HEK293 (cell line): Measurements from ENCODE around the gene ATF5.

Experiments
- CTCF ChIA-PET: fragments of 350-600 bp; formaldehyde crosslinking; extraction: SDS; loops from one replicate; lab custom pipeline; 2021; ENCODE audit warnings: antibody characterized with exemption; lab: Yijun Ruan, JAX
- POLR2A ChIA-PET: fragments of 300-600 bp; formaldehyde crosslinking; extraction: SDS; loops from one replicate; lab custom pipeline; 2020; ENCODE audit warnings: antibody characterized with exemption, inconsistent platforms; lab: Yijun Ruan, JAX
- H3K27ac ChIP-seq: fragments of 200-500 bp; sonication (Bioruptor generic); 2 replicates; pipeline ENCODE4 v1.5.1; 2014; ENCODE audit warnings: low read depth, low read length, control low read depth, inconsistent platforms; ENCODE audit errors: extremely low read depth
- H3K36me3 ChIP-seq, 2 experiments: fragments of 200-500 bp in 1 of 2; sonication (Bioruptor generic) in 1 of 2; 1 replicate in 1 of 2; 2 replicates in 1 of 2; pipeline ENCODE4 v1.5.1; 2014 to 2017; ENCODE audit warnings: inconsistent platforms in 2 of 2, low read length in 2 of 2; ENCODE audit not compliant: control insufficient read depth in 2 of 2, insufficient read depth in 1 of 2
- H3K4me1 ChIP-seq: fragments of 200-500 bp; sonication (Bioruptor generic); 2 replicates; pipeline ENCODE4 v1.5.1; 2014; ENCODE audit warnings: mild to moderate bottlenecking, low read length, inconsistent platforms; ENCODE audit not compliant: control insufficient read depth, insufficient read depth
- H3K4me3 ChIP-seq: 2 replicates; pipeline ENCODE4 v1.5.1; 2011; ENCODE audit warnings: low read depth, mild to moderate bottlenecking, control low read depth, low read length, moderate library complexity
- H3K9me3 ChIP-seq: fragments of 200-500 bp; sonication (Bioruptor generic); 2 replicates; pipeline ENCODE4 v1.5.1; 2014; ENCODE audit warnings: low read depth, low read length, inconsistent platforms; ENCODE audit not compliant: control insufficient read depth, insufficient read depth
- EGR2 ChIP-seq: fragments of 450-650 bp; formaldehyde crosslinking; IDR thresholded peaks from 2 replicates; pipeline ENCODE4 v1.5.1; 2016; ENCODE audit warnings: low read depth, missing biosample characterization, missing genetic modification characterization
- KLF8 ChIP-seq: fragments of 450-650 bp; formaldehyde crosslinking; IDR thresholded peaks from 2 replicates; pipeline ENCODE4 v1.5.1; 2016; ENCODE audit warnings: missing biosample characterization, missing genetic modification characterization
- SETDB1 ChIP-seq: IDR thresholded peaks from one replicate; pipeline ENCODE4 v1.6.1; 2017; ENCODE audit warnings: mild to moderate bottlenecking, low read length, moderate library complexity, mixed read lengths; ENCODE audit not compliant: insufficient read length
- SP2 ChIP-seq: fragments of 450-650 bp; formaldehyde crosslinking; IDR thresholded peaks from 2 replicates; pipeline ENCODE4 v1.5.1; 2016; ENCODE audit warnings: missing biosample characterization, missing genetic modification characterization
- ZBTB8A ChIP-seq: fragments of 450-650 bp; formaldehyde crosslinking; IDR thresholded peaks from 2 replicates; pipeline ENCODE4 v1.5.1; 2016; ENCODE audit warnings: missing biosample characterization, missing genetic modification characterization
- ZIC2 ChIP-seq: fragments of 450-650 bp; formaldehyde crosslinking; IDR thresholded peaks from 2 replicates; pipeline ENCODE4 v1.5.1; 2016; ENCODE audit warnings: missing biosample characterization, missing genetic modification characterization
- ZNF140 ChIP-seq: fragments of 450-650 bp; formaldehyde crosslinking; IDR thresholded peaks from 2 replicates; pipeline ENCODE4 v1.5.1; 2016; ENCODE audit warnings: missing biosample characterization, missing genetic modification characterization
- ZNF416 ChIP-seq: fragments of 450-650 bp; formaldehyde crosslinking; IDR thresholded peaks from 2 replicates; pipeline ENCODE4 v1.5.1; 2016; ENCODE audit warnings: missing biosample characterization, missing genetic modification characterization
- ZNF510 ChIP-seq: fragments of 450-650 bp; formaldehyde crosslinking; IDR thresholded peaks from 2 replicates; pipeline ENCODE4 v1.5.1; 2018; ENCODE audit warnings: mild to moderate bottlenecking, missing genetic modification characterization, missing biosample characterization; ENCODE audit not compliant: insufficient replicate concordance
- TF ChIP-seq, protein P1 (sequence below): sonication (generic); formaldehyde crosslinking; IDR thresholded peaks from 2 replicates; pipeline ENCODE4 v1.8.1; 2022; ENCODE audit warnings: mild to moderate bottlenecking, moderate library complexity, missing genetic modification reagents
- TF ChIP-seq, protein P2 (sequence below): fragments of 450-650 bp; formaldehyde crosslinking; IDR thresholded peaks from 2 replicates; pipeline ENCODE4 v1.5.1; 2016; ENCODE audit warnings: missing biosample characterization, missing genetic modification characterization
- TF ChIP-seq, protein P3 (sequence below): fragments of 450-650 bp; formaldehyde crosslinking; IDR thresholded peaks from 2 replicates; pipeline ENCODE4 v1.5.1; 2016; ENCODE audit warnings: missing biosample characterization, missing genetic modification characterization
- TF ChIP-seq, protein P4 (sequence below): fragments of 450-650 bp; formaldehyde crosslinking; IDR thresholded peaks from 2 replicates; pipeline ENCODE4 v1.5.1; 2017; ENCODE audit warnings: missing biosample characterization, mild to moderate bottlenecking, missing genetic modification characterization, moderate library complexity

The ATF5 gene

DNA sequence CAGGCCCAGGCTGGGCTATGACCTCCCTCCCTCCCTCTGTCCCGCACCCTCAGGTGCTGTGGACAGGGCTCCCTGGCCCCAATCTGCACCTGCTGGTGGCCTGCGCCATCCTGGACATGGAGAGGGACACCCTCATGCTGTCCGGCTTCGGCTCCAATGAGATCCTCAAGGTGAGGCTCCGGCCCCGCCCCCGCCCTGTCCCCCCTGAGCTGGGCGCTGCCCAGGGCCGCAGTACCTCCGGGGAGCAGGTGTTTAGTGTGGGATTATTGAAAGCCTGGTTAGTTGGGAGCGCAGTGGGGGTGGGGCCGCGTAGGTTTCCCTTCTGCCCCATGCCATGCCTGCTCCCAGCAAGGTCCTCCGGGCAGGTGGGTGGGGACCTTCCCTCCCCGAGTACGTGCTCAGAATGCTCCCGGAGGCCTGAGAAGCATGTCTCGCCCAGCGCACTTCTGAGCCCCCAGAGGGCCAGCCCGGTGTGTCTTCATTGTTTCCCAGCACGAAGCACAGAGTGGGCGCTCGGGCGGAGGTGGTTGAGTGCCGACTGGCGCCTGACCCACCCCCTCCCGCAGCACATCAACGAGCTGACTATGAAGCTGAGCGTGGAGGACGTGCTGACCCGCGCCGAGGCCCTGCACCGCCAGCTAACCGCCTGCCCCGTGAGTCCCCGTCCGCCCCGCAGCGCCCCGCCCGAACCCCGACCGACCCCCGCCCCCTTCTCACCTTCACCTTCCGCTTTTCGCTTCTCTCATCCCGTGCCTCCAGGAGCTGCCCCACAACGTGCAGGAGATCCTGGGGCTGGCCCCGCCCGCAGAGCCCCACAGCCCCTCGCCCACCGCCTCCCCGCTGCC is 41.1 kb upstream of the ATF5 start:
- Histone ChIP-seq H3K4me3 (no peak overlapping the region), H3K27ac (no peak overlapping the region), H3K4me1 (no peaks in the 10 kb centered on the region), H3K36me3 (peaks cover 10 to 22% of the 10 kb centered on the region in 2 experiments; a peak in 2 of 3 replicates), H3K9me3 (no peaks in the 10 kb centered on the region)
- ChIA-PET CTCF (interaction anchor here (0.6 kb wide), 1 partner anchor 11 kb away, joined by 3 read pairs; no protein-coding TSS in a partner anchor), POLR2A (interaction anchor here (0.7 to 1.0 kb wide), 2 partner anchors 9 to 34 kb away, joined by 3 to 4 read pairs; no protein-coding TSS in a partner anchor)
- peak; percentile 9; the same call in 1 of the 2 replicates for TF ChIP-seq EGR2
- TF ChIP-seq KLF8 (tag by site-specific recombination) = peak; percentile 61
- TF ChIP-seq, protein P1, sequence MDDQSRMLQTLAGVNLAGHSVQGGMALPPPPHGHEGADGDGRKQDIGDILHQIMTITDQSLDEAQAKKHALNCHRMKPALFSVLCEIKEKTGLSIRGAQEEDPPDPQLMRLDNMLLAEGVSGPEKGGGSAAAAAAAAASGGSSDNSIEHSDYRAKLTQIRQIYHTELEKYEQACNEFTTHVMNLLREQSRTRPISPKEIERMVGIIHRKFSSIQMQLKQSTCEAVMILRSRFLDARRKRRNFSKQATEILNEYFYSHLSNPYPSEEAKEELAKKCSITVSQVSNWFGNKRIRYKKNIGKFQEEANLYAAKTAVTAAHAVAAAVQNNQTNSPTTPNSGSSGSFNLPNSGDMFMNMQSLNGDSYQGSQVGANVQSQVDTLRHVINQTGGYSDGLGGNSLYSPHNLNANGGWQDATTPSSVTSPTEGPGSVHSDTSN (CRISPR knock-in tag) = 0 out of 2 replicates have a peak, but pooled peaks have one; percentile 23
- no peak for TF ChIP-seq ZNF140 (tag by site-specific recombination)

DNA sequence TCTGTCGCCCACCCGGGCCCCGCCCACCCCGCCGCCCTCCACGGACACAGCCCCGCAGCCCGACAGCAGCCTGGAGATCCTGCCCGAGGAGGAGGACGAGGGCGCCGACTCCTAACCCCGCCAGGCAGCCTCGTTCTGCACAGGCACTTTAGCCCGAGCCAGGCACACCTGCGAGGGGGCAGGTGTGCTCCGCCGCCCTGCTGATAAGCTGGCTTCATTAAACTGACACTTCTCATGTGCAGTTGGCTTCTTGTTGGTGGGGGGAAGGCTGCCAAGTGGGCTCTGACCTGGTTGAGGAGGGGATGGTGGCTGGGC is 40.5 kb upstream of the ATF5 start:
- ChIA-PET CTCF (no interaction called here), POLR2A (interaction anchor here (0.6 to 1.0 kb wide), 2 partner anchors 9 to 301 kb away, joined by 3 to 7 read pairs; no protein-coding TSS in a partner anchor)
- Histone ChIP-seq H3K9me3 (no peaks in the 10 kb centered on the region), H3K36me3 (peaks cover 10 to 16% of the 10 kb centered on the region in 2 experiments; a peak in 2 of 3 replicates), H3K4me1 (no peaks in the 10 kb centered on the region), H3K27ac (no peak overlapping the region), H3K4me3 (no peak overlapping the region)
- TF ChIP-seq ZNF416 (tag by site-specific recombination) = no peak
- no peak for TF ChIP-seq ZNF510 (tag by site-specific recombination)
- TF ChIP-seq, protein P2, sequence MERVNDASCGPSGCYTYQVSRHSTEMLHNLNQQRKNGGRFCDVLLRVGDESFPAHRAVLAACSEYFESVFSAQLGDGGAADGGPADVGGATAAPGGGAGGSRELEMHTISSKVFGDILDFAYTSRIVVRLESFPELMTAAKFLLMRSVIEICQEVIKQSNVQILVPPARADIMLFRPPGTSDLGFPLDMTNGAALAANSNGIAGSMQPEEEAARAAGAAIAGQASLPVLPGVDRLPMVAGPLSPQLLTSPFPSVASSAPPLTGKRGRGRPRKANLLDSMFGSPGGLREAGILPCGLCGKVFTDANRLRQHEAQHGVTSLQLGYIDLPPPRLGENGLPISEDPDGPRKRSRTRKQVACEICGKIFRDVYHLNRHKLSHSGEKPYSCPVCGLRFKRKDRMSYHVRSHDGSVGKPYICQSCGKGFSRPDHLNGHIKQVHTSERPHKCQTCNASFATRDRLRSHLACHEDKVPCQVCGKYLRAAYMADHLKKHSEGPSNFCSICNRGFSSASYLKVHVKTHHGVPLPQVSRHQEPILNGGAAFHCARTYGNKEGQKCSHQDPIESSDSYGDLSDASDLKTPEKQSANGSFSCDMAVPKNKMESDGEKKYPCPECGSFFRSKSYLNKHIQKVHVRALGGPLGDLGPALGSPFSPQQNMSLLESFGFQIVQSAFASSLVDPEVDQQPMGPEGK (tag by site-specific recombination) = no peak

DNA sequence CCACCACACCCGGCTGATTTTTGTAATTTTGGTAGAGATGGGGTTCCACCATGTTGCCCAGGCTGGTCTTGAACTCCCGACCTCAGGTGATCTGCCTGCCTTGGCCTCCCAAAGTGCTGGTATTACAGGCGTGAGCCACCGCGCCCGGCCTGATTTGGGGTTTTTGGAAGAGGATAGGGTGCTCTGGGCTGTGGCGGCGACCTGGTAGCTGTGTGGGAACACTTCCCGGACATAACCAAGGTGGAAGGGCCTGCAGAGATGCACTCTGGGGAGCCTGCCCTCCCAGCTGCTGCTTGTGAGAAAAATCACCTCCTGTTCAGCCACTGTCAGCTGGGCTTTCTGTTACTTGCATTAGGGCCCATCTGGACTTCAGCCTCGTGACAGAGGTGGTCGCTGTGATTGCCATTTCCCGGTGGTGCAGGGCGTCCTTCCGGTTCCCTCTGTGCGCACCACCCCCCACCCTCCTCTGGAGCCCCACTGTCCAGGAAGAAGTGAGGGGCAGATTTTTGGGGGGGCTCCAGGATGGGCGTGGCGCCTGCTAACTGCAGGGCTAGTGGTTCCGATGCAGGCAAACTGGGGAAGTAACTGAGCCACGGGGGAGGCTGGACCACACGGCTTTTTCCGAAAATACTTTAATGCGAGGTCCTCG is 39.8 kb upstream of the ATF5 start:
- H3K4me1 ChIP-seq = no peaks in the 10 kb centered on the region
- H3K9me3 ChIP-seq = no peaks in the 10 kb centered on the region
- H3K36me3 ChIP-seq = peaks cover 9 to 10% of the 10 kb centered on the region in 2 experiments; a peak in 2 of 3 replicates
- POLR2A ChIA-PET = interaction anchor here (0.6 to 1.7 kb wide), 2 partner anchors 8 to 302 kb away, joined by 6 to 7 read pairs; no protein-coding TSS in a partner anchor
- no peak overlapping the region for H3K27ac ChIP-seq
- TF ChIP-seq ZIC2 (tag by site-specific recombination) = no peak
- TF ChIP-seq ZBTB8A = no peak
- TF ChIP-seq SP2 (tag by site-specific recombination) = no peak
- CTCF ChIA-PET = no interaction called here
- H3K4me3 ChIP-seq = no peak overlapping the region

DNA sequence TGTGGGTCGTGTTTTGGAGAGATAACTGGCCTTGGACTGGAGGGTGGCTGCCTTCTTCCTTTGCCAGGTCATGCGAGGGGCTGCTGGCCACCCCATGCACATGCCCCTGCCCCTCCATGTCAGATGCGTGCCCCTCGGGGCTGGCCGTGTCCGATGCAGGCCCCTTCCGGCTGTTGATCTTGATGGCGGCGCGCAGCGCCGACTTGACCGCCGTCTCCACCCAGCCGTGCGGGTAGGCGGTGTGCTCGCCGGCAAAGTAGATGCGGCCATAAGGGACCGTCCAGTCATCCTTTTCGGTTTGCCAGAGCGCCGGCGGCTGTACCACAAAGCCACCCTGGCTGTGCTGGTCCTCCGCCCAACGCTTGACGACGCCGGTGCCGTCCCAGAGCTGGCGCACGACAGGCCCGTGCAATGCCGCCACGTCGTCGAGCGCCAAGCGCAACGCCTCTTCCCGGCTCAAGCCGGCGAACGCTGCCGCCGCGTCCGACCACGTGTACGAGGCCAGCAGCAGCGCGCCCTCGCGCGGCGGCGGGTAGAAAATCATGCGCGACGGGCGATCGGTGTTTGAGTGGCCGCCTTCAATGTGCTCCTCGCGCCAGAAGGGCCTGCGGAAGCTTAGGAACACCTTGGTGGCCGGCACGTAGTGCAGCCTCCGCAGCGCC is 39.2 kb upstream of the ATF5 start:
- POLR2A ChIA-PET = interaction anchor here (1.3 to 3.7 kb wide), 5 partner anchors 8 to 40 kb away, joined by 3 to 27 read pairs (median 7); partner anchors contain the start of genes AKT1S1, ATF5, NUP62 and TBC1D17
- Histone ChIP-seq H3K27ac (no peak overlapping the region), H3K36me3 (peaks cover 3 to 10% of the 10 kb centered on the region in 2 experiments; a peak in 2 of 3 replicates), H3K4me1 (no peaks in the 10 kb centered on the region), H3K9me3 (no peaks in the 10 kb centered on the region), H3K4me3 (peak overlapping the region; percentile 32)
- TF ChIP-seq, protein P3, sequence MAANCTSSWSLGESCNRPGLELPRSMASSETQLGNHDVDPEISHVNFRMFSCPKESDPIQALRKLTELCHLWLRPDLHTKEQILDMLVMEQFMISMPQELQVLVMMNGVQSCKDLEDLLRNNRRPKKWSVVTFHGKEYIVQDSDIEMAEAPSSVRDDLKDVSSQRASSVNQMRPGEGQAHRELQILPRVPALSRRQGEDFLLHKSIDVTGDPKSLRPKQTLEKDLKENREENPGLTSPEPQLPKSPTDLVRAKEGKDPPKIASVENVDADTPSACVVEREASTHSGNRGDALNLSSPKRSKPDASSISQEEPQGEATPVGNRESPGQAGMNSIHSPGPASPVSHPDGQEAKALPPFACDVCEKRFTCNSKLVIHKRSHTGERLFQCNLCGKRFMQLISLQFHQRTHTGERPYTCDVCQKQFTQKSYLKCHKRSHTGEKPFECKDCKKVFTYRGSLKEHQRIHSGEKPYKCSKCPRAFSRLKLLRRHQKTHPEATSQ (tag by site-specific recombination) = no peak
- TF ChIP-seq, protein P4, sequence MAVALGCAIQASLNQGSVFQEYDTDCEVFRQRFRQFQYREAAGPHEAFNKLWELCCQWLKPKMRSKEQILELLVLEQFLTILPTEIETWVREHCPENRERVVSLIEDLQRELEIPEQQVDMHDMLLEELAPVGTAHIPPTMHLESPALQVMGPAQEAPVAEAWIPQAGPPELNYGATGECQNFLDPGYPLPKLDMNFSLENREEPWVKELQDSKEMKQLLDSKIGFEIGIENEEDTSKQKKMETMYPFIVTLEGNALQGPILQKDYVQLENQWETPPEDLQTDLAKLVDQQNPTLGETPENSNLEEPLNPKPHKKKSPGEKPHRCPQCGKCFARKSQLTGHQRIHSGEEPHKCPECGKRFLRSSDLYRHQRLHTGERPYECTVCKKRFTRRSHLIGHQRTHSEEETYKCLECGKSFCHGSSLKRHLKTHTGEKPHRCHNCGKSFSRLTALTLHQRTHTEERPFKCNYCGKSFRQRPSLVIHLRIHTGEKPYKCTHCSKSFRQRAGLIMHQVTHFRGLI = no peak
- TF ChIP-seq, protein P1 (CRISPR knock-in tag) = peak; percentile 59; the same call in 1 of the 2 replicates
- TF ChIP-seq SETDB1 = peak; percentile 68
- CTCF ChIA-PET = interaction anchor here (0.5 to 1.2 kb wide), 5 partner anchors 21 to 152 kb away, joined by 3 to 10 read pairs (median 4); no protein-coding TSS in a partner anchor
